ENCODE measurements around the gene CBX5. TPM values are rescaled to one million over a fixed set of nuclear protein-coding genes. Genes with fewer than 3 reads are reported as not detected.
"Not testable (repeated sequence)": the region's sequence is repeated elsewhere in the genome, so short reads cannot be mapped to it uniquely, and the experiment has no call there.

Gene CBX5
- total RNA-seq, 1 donor from 2014 or later = 111 TPM

- H3K79me2 ChIP-seq (ENCODE audit: insufficient read depth, low read length) = peaks cover 2% of the 10 kb centered on the region
- no peaks in the 10 kb centered on the region for H3K9me3 ChIP-seq (ENCODE audit: insufficient read depth, low read depth, low read length)
- H3K9me3 Mint-ChIP-seq (ENCODE audit: unreplicated experiment) = no peaks in the 10 kb centered on the region
- no peak for DNase-seq (ENCODE audit: low read depth)
- TF ChIP-seq, protein P1, sequence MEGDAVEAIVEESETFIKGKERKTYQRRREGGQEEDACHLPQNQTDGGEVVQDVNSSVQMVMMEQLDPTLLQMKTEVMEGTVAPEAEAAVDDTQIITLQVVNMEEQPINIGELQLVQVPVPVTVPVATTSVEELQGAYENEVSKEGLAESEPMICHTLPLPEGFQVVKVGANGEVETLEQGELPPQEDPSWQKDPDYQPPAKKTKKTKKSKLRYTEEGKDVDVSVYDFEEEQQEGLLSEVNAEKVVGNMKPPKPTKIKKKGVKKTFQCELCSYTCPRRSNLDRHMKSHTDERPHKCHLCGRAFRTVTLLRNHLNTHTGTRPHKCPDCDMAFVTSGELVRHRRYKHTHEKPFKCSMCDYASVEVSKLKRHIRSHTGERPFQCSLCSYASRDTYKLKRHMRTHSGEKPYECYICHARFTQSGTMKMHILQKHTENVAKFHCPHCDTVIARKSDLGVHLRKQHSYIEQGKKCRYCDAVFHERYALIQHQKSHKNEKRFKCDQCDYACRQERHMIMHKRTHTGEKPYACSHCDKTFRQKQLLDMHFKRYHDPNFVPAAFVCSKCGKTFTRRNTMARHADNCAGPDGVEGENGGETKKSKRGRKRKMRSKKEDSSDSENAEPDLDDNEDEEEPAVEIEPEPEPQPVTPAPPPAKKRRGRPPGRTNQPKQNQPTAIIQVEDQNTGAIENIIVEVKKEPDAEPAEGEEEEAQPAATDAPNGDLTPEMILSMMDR (IDR thresholded peaks at IDR 0.05; ENCODE audit: insufficient read depth, low read depth, low read length) = no peak
- no peak for TF ChIP-seq EZH2 (IDR thresholded peaks at IDR 0.05; ENCODE audit: insufficient read depth, low read length)
- no peak for FAIRE-seq
- no peaks in the 10 kb centered on the region for H3K36me3 ChIP-seq (ENCODE audit: insufficient read depth, low read length)
- H3K27me3 ChIP-seq (ENCODE audit: insufficient read depth, low read length) = peaks cover 6% of the 10 kb centered on the region
- no peak overlapping the region for H3K4me3 ChIP-seq (ENCODE audit: insufficient read depth, low read depth, low read length)
- peak overlapping the region; percentile 87 for H3K4me3 Mint-ChIP-seq (ENCODE audit: unreplicated experiment)
- no peak overlapping the region for H3K27ac ChIP-seq (ENCODE audit: low read depth, low read length)
- peaks cover 39% of the 10 kb centered on the region for H3K27me3 Mint-ChIP-seq (ENCODE audit: low read depth, unreplicated experiment)
- H4K20me1 ChIP-seq (ENCODE audit: insufficient read depth, low read length) = peaks cover 1% of the 10 kb centered on the region
- peaks cover 6% of the 10 kb centered on the region for H3K4me1 ChIP-seq (ENCODE audit: insufficient read depth, low read length)
- H3K36me3 Mint-ChIP-seq (ENCODE audit: low read depth, unreplicated experiment) = peaks cover 3% of the 10 kb centered on the region
- peak overlapping the region; percentile 77 for H3K4me2 ChIP-seq (ENCODE audit: low read length)
- H3K27ac Mint-ChIP-seq (ENCODE audit: unreplicated experiment) = peak overlapping the region; percentile 44
- H3K9ac ChIP-seq (ENCODE audit: low read length) = no peak overlapping the region
- H3K4me1 Mint-ChIP-seq (ENCODE audit: low read depth, unreplicated experiment) = peaks cover 2% of the 10 kb centered on the region
- peak overlapping the region; percentile 86 for H2AFZ ChIP-seq (ENCODE audit: low read depth, low read length)
These were observed 90.8 kb downstream of the CBX5 start for GRCh38 chr12:54189198-54189539.

DNA sequence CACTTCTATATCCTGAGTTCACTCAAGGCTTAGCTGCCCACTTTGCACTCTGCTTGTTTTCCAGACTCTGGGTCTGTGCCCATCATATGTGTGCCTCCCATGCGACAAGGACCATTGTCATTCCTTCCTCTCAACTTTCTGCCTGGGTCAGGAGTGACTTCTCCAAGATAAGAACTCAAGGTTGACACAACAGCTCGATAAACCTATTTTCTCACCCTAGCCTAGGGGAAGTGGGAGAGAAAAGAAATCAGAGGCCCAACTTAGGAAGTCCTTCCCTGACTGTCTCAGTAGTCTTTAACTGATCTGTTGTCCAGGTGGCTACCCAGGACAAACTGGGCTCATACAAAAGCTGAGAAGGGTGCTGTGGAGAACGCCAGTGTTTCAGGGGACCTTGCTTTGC is 92.8 kb downstream of the CBX5 start:
- Histone ChIP-seq H2AFZ (ENCODE audit: low read depth, low read length) (no peak overlapping the region), H3K4me2 (ENCODE audit: low read length) (no peak overlapping the region), H3K27me3 (ENCODE audit: insufficient read depth, low read length) (no peaks in the 10 kb centered on the region), H3K9me3 (ENCODE audit: insufficient read depth, low read depth, low read length) (no peaks in the 10 kb centered on the region), H3K4me1 (ENCODE audit: insufficient read depth, low read length) (peaks cover 6% of the 10 kb centered on the region), H3K79me2 (ENCODE audit: insufficient read depth, low read length) (peaks cover 2% of the 10 kb centered on the region), H3K4me3 (ENCODE audit: insufficient read depth, low read depth, low read length) (no peak overlapping the region), H3K27ac (ENCODE audit: low read depth, low read length) (no peak overlapping the region), H3K36me3 (ENCODE audit: insufficient read depth, low read length) (no peaks in the 10 kb centered on the region), H4K20me1 (ENCODE audit: insufficient read depth, low read length) (peaks cover 14% of the 10 kb centered on the region), H3K9ac (ENCODE audit: low read length) (no peak overlapping the region)
- TF ChIP-seq, protein P1 (IDR thresholded peaks at IDR 0.05; ENCODE audit: insufficient read depth, low read depth, low read length) = no peak
- no peak for TF ChIP-seq EZH2 (IDR thresholded peaks at IDR 0.05; ENCODE audit: insufficient read depth, low read length)
- Mint-ChIP-seq H3K27me3 (ENCODE audit: low read depth, unreplicated experiment) (peaks cover 23% of the 10 kb centered on the region), H3K4me1 (ENCODE audit: low read depth, unreplicated experiment) (peaks cover 2% of the 10 kb centered on the region), H3K27ac (ENCODE audit: unreplicated experiment) (no peak overlapping the region), H3K9me3 (ENCODE audit: unreplicated experiment) (no peaks in the 10 kb centered on the region), H3K4me3 (ENCODE audit: unreplicated experiment) (peak overlapping the region; percentile 83), H3K36me3 (ENCODE audit: low read depth, unreplicated experiment) (peaks cover 7% of the 10 kb centered on the region)
- no peak for DNase-seq (ENCODE audit: low read depth)
- FAIRE-seq = no peak

- H3K9me3 Mint-ChIP-seq (ENCODE audit: unreplicated experiment) = no peaks in the 10 kb centered on the region
- no peak overlapping the region for H3K4me3 Mint-ChIP-seq (ENCODE audit: unreplicated experiment)
- peaks cover under 1% of the 10 kb centered on the region for H3K4me1 ChIP-seq (ENCODE audit: insufficient read depth, low read length)
- no peaks in the 10 kb centered on the region for H3K27me3 ChIP-seq (ENCODE audit: insufficient read depth, low read length)
- no peak overlapping the region for H3K27ac Mint-ChIP-seq (ENCODE audit: unreplicated experiment)
- no peak for DNase-seq (ENCODE audit: low read depth)
- H2AFZ ChIP-seq (ENCODE audit: low read depth, low read length) = no peak overlapping the region
- H3K9me3 ChIP-seq (ENCODE audit: insufficient read depth, low read depth, low read length) = no peaks in the 10 kb centered on the region
- H3K4me2 ChIP-seq (ENCODE audit: low read length) = no peak overlapping the region
- FAIRE-seq = no peak
- peaks cover 2% of the 10 kb centered on the region for H3K79me2 ChIP-seq (ENCODE audit: insufficient read depth, low read length)
- TF ChIP-seq, protein P1 (IDR thresholded peaks at IDR 0.05; ENCODE audit: insufficient read depth, low read depth, low read length) = no peak
- no peak for TF ChIP-seq EZH2 (IDR thresholded peaks at IDR 0.05; ENCODE audit: insufficient read depth, low read length)
- H3K4me3 ChIP-seq (ENCODE audit: insufficient read depth, low read depth, low read length) = no peak overlapping the region
- H4K20me1 ChIP-seq (ENCODE audit: insufficient read depth, low read length) = peaks cover 14% of the 10 kb centered on the region
- no peaks in the 10 kb centered on the region for H3K36me3 ChIP-seq (ENCODE audit: insufficient read depth, low read length)
- no peaks in the 10 kb centered on the region for H3K4me1 Mint-ChIP-seq (ENCODE audit: low read depth, unreplicated experiment)
- H3K36me3 Mint-ChIP-seq (ENCODE audit: low read depth, unreplicated experiment) = peaks cover 18% of the 10 kb centered on the region
- no peak overlapping the region for H3K27ac ChIP-seq (ENCODE audit: low read depth, low read length)
- no peak overlapping the region for H3K9ac ChIP-seq (ENCODE audit: low read length)
- peaks cover 17% of the 10 kb centered on the region for H3K27me3 Mint-ChIP-seq (ENCODE audit: low read depth, unreplicated experiment)
These were observed 94.0 kb downstream of the CBX5 start for GRCh38 chr12:54185919-54186318.

- H3K27ac Mint-ChIP-seq (ENCODE audit: unreplicated experiment); H3K9me3 Mint-ChIP-seq (ENCODE audit: unreplicated experiment); H3K27me3 ChIP-seq (ENCODE audit: insufficient read depth, low read length); DNase-seq (ENCODE audit: low read depth); H3K4me3 Mint-ChIP-seq (ENCODE audit: unreplicated experiment); H3K4me1 Mint-ChIP-seq (ENCODE audit: low read depth, unreplicated experiment); H3K79me2 ChIP-seq (ENCODE audit: insufficient read depth, low read length); H3K4me3 ChIP-seq (ENCODE audit: insufficient read depth, low read depth, low read length); H2AFZ ChIP-seq (ENCODE audit: low read depth, low read length); H3K9ac ChIP-seq (ENCODE audit: low read length); H3K4me1 ChIP-seq (ENCODE audit: insufficient read depth, low read length); FAIRE-seq; H3K36me3 ChIP-seq (ENCODE audit: insufficient read depth, low read length); H3K9me3 ChIP-seq (ENCODE audit: insufficient read depth, low read depth, low read length); H3K27ac ChIP-seq (ENCODE audit: low read depth, low read length); H3K4me2 ChIP-seq (ENCODE audit: low read length): not testable (repeated sequence)
- peaks cover 14% of the 10 kb centered on the region for H4K20me1 ChIP-seq (ENCODE audit: insufficient read depth, low read length)
- H3K27me3 Mint-ChIP-seq (ENCODE audit: low read depth, unreplicated experiment) = peaks cover 13% of the 10 kb centered on the region
- peaks cover 18% of the 10 kb centered on the region for H3K36me3 Mint-ChIP-seq (ENCODE audit: low read depth, unreplicated experiment)
These were observed 94.6 kb downstream of the CBX5 start for GRCh38 chr12:54185297-54185696.

Measured in astrocyte (in vitro differentiated cells and primary cell).